Vagina (tissue), 2 donors: Measurements from ENCODE around the gene TMEM120A. TPM values are rescaled to one million over a fixed set of nuclear protein-coding genes. Genes with fewer than 3 reads are reported as not detected.
A peak's percentile ranks its signal among the peaks of the same experiment; 100 is the strongest.

Experiments used
- DNase-seq, 2 donors: peaks; one replicate each; pipeline ENCODE4 v3.0.0-alpha.2; 2017; ENCODE audit errors: extremely low spot score in 2 of 2
- H3K27ac ChIP-seq: fragments of 200-600 bp; sonication (generic); one replicate; pipeline ENCODE4 v1.5.1; 2019
- H3K27me3 ChIP-seq: fragments of 200-600 bp; sonication (generic); one replicate; pipeline ENCODE4 v1.5.1; 2019
- H3K36me3 ChIP-seq, 2 donors: fragments of 200-600 bp; sonication (generic); one replicate each; pipeline ENCODE4 v1.5.1; 2017 to 2019
- H3K4me1 ChIP-seq: fragments of 200-600 bp; sonication (generic); one replicate; pipeline ENCODE4 v1.5.1; 2019
- H3K4me3 ChIP-seq, 2 donors: fragments of 200-600 bp; sonication (generic); 1 replicate in 1 of 2; 2 replicates in 1 of 2; pipeline ENCODE4 v1.5.1; 2016 to 2019
- H3K9me3 ChIP-seq: fragments of 200-600 bp; sonication (generic); one replicate; pipeline ENCODE4 v1.5.1; 2019
- CTCF ChIP-seq, 3 experiments: fragments of 450-650 bp in 2 of 3; fragments of 200-600 bp in 1 of 3; sonication (generic) in 1 of 3; IDR thresholded peaks; one replicate each; pipeline ENCODE4 v1.5.1; 2017 to 2019; ENCODE audit warnings: antibody characterized with exemption in 3 of 3, mild to moderate bottlenecking in 2 of 3, moderate library complexity in 2 of 3
- POLR2A ChIP-seq, 2 donors: fragments of 450-650 bp; IDR thresholded peaks; one replicate each; pipeline ENCODE4 v1.6.1; 2017; ENCODE audit warnings: antibody characterized with exemption in 2 of 2, mild to moderate bottlenecking in 2 of 2, moderate library complexity in 2 of 2
- POLR2AphosphoS5 ChIP-seq, 2 donors: sonication (generic); formaldehyde crosslinking; IDR thresholded peaks; one replicate each; pipeline ENCODE4 v1.9.0; 2017; ENCODE audit warnings: antibody characterized with exemption in 2 of 2, mild to moderate bottlenecking in 2 of 2, low read depth in 1 of 2; ENCODE audit not compliant: insufficient read depth in 1 of 2
- intact Hi-C: fragments of 100-400 bp; cut with DNase I; formaldehyde crosslinking; loops from one replicate; pipeline ENCODE4 v1.15.1; 2023
- total RNA-seq: library from RNA; depleted of rRNA; stranded (reverse); fragments of >200 nt; gene quantifications from one replicate; pipeline ENCODE4 v1.2.3, GENCODE V29; 2016

Gene TMEM120A
- total RNA-seq, 1 donor from 2014 or later: 45.9 TPM

- H3K27ac ChIP-seq: no peak overlapping the region
- intact Hi-C loops: no loop called here
- DNase-seq: no peak
- H3K4me3 ChIP-seq: peak overlapping the region in 1 of 2 donors; percentile 35
- H3K4me1 ChIP-seq: peaks cover 31% of the 10 kb centered on the region
- no peak for TF ChIP-seq POLR2A (IDR thresholded peaks at IDR 0.05)
- no peak for TF ChIP-seq POLR2AphosphoS5 (IDR thresholded peaks at IDR 0.05; ENCODE audit: insufficient read depth in 1 of 2, low read depth in 1 of 2)
- TF ChIP-seq CTCF (IDR thresholded peaks at IDR 0.05): no peak
- peaks cover 0 to 52% of the 10 kb centered on the region in 2 donors for H3K36me3 ChIP-seq
- no peaks in the 10 kb centered on the region for H3K27me3 ChIP-seq
- H3K9me3 ChIP-seq: no peaks in the 10 kb centered on the region
Observed at GRCh38 chr7:75988568-75989499, 5.6 kb downstream of the TMEM120A start.

- H3K27ac ChIP-seq: no peak overlapping the region
- H3K9me3 ChIP-seq: no peaks in the 10 kb centered on the region
- H3K36me3 ChIP-seq: peaks cover 0 to 57% of the 10 kb centered on the region in 2 donors
Observed at GRCh38 chr7:75987805-75988567, 6.4 kb downstream of the TMEM120A start.

DNA sequence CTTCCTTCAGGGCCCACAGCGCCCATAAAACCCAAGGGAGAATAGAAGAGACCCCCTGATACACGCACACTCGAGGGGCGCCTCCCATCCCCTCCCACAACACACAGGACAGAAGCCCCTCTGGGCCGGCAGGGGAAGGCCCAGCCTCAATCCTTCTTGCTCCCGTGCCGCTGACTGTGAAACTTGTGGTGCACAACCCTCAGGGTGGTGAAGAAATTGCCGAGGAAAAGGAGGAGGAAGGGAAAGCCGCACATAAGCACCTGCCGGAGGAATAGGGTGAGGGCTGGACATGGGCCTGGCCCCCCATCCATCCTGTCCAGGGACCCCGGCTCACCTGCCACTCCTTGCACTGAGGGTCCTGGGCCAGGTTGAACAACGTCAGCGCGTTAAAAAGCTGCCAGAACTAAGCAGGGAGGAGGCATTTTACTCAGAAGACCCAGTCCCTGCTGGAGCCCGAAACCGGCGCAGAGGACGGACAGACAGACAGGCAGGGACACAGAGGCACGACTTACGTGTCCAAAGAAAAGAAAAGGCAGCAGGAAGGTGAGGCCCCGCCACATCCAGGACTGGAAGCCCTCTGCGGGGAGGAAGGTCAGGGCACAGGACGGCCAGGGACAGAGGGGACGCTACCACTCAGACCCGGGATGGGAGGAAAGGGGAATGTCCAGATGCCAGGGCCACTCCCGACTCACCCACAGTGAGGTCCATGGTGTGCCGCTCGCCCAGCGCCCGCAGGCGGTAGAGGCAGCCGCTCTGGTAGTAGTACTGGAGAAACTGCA, 7.2 kb downstream of the TMEM120A start:
- TF ChIP-seq POLR2A (IDR thresholded peaks at IDR 0.05) (no peak), POLR2AphosphoS5 (IDR thresholded peaks at IDR 0.05; ENCODE audit: insufficient read depth in 1 of 2, low read depth in 1 of 2) (no peak), CTCF (IDR thresholded peaks at IDR 0.05) (no peak)

More at GRCh38 chr7:75987805-75988567, 6.4 kb downstream of the TMEM120A start:
- H3K4me1 ChIP-seq: peaks cover 23% of the 10 kb centered on the region
- TF ChIP-seq POLR2AphosphoS5 (IDR thresholded peaks at IDR 0.05; ENCODE audit: insufficient read depth in 1 of 2, low read depth in 1 of 2) (no peak), CTCF (IDR thresholded peaks at IDR 0.05) (no peak), POLR2A (IDR thresholded peaks at IDR 0.05) (no peak)
- no peaks in the 10 kb centered on the region for H3K27me3 ChIP-seq
- H3K4me3 ChIP-seq: no peak overlapping the region
- intact Hi-C loops: no loop called here
- DNase-seq: no peak

GRCh38 chr7:75986147-75986781, 8.1 kb downstream of the TMEM120A start:
- no peak for TF ChIP-seq POLR2AphosphoS5 (IDR thresholded peaks at IDR 0.05; ENCODE audit: insufficient read depth in 1 of 2, low read depth in 1 of 2)
- no peak for TF ChIP-seq CTCF (IDR thresholded peaks at IDR 0.05)
- TF ChIP-seq POLR2A (IDR thresholded peaks at IDR 0.05): no peak
- Histone ChIP-seq H3K36me3 (peaks cover 0 to 64% of the 10 kb centered on the region in 2 donors), H3K4me3 (no peak overlapping the region), H3K27ac (no peak overlapping the region), H3K27me3 (no peaks in the 10 kb centered on the region), H3K9me3 (no peaks in the 10 kb centered on the region), H3K4me1 (peaks cover 13% of the 10 kb centered on the region)
- DNase-seq: no peak
- intact Hi-C loops: no loop called here

More for the DNA sequence above, 7.2 kb downstream of the TMEM120A start:
- H3K9me3 ChIP-seq: no peaks in the 10 kb centered on the region
- no peak overlapping the region for H3K27ac ChIP-seq
- H3K27me3 ChIP-seq: no peaks in the 10 kb centered on the region
- peaks cover 16% of the 10 kb centered on the region for H3K4me1 ChIP-seq
- no peak for DNase-seq
- peaks cover 0 to 60% of the 10 kb centered on the region in 2 donors for H3K36me3 ChIP-seq
- intact Hi-C loops: no loop called here
- no peak overlapping the region for H3K4me3 ChIP-seq
